ENCODE measurements around the gene UNKL.

UNKL gene, protein sequence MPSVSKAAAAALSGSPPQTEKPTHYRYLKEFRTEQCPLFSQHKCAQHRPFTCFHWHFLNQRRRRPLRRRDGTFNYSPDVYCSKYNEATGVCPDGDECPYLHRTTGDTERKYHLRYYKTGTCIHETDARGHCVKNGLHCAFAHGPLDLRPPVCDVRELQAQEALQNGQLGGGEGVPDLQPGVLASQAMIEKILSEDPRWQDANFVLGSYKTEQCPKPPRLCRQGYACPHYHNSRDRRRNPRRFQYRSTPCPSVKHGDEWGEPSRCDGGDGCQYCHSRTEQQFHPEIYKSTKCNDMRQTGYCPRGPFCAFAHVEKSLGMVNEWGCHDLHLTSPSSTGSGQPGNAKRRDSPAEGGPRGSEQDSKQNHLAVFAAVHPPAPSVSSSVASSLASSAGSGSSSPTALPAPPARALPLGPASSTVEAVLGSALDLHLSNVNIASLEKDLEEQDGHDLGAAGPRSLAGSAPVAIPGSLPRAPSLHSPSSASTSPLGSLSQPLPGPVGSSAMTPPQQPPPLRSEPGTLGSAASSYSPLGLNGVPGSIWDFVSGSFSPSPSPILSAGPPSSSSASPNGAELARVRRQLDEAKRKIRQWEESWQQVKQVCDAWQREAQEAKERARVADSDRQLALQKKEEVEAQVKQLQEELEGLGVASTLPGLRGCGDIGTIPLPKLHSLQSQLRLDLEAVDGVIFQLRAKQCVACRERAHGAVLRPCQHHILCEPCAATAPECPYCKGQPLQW

DNA sequence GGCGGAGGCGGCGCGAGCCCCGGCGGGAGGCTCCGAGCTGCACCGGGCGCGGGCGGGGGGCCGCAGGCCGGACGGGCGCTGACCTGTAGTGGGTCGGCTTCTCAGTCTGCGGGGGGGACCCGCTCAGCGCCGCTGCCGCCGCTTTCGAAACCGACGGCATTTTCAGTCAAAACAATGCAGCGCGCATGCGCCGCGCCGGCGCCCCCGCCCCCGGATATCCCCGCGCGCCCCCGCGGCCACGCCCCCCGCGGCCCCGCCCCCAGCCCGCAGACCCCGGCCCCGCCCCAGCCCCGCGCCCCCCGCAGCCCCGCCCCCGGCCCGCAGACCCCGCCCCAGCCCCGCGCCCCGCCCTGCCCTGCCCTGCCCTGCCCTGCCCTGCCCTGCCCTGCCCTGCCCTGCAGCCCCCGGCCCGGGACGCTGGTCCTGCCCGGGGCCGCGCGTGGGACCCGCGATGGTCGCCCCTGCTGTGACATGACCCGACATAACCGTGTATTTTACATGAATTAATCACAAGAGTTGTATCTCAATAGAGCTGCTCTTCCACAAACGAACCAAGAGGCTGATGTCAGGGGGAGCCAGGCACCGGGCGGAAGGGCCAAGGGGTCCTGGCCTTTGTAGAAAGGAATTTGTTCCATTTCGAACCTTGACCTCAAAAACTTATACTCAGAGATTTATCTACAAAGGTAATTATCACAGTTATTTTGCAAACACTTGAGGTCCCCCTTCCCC, at the start of gene UNKL:
Gene UNKL, minus strand, starts transcription at position 173 of the 729 bp plus-strand sequence. Its CDS starts 13 bp downstream, at position 160.
- DNase-seq (ENCODE audit: low spot score) = peak; percentile 96

DNA sequence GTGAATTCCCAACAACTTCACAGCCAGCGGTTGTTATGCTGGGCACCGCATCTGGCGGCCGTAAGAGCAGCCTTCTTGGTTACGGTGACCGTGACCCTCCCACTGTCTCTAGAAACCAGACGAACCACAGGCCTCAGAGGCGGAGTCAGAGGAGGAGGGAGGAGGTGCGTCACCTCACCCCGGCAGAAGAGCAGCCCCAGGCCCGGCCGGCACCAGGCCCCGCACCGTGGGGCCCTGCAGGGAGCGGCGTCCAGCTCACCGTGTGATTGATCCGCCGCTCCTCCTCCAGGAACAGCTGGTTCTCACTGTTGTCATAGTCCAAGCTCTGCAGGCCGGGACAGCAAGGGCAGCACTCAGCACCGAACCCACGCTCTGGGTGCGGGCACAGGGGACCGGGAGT, 46.6 kb upstream of the UNKL start:
- no peak for DNase-seq (ENCODE audit: low spot score)

DNA sequence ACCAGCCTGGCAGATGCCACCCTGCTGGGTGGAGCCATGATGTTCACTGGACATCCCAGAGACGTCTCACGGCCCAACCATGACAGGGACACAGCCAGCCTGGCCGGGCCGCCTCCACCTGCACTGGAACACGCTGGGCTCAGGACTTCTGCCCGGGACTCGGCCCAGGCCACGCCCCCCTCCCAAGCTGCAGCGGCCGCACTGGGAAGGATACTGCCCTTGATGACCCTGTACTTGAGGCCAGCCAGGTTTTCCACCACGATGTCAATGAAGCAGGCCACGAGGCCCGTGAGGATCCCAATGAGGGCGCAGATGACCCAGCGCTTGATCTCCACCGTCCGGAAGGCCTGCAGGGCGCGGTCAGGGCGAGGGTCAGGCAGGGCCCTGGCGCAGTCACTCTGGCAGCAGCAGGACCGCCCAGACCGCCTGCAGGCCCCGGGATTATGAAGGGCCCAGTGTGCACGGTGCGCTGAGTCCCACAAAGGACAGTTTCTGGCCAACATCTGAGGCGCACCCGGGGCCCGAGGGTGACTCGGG, 46.2 kb upstream of the UNKL start:
- no peak for DNase-seq (ENCODE audit: low spot score)

DNA sequence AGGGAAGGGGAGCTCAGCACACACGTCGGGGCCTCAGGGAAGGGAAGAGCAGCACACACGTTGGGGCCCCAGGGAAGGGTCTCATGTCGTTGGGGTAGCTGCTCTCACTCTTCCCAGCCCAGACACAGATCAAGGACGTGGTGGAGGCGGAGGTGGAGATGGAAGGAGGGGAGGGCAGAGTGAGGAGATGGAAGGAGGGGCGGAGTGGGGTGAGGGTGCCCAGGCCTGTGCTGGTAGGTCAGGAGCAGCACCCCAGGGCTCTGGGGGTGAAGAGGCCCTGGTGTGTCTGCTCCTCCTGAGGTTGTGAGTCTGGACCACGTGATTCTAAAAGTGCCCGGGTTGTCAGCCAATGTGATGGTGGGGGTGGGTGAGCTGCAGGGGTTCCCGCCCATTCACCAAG, 45.5 kb upstream of the UNKL start:
- DNase-seq (ENCODE audit: low spot score) = no peak

DNA sequence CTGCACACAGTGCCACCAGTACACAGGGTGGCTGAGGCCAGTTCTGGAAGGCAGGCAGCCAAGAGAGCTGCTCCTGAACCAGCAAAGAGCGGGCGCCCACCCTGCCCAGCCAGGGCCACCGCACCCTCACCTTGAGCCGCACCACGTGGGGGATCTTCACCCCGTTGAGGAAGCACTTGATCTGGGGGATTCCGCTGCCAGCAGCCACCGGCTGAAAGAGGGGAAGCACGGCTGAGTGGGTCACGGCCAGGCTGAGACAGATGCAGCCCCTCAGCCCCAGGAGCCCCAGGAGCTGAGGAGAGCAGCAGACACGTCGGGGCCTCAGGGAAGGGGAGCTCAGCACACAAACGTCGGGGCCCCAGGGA, 44.5 kb upstream of the UNKL start:
- DNase-seq (ENCODE audit: low spot score) = no peak

DNA sequence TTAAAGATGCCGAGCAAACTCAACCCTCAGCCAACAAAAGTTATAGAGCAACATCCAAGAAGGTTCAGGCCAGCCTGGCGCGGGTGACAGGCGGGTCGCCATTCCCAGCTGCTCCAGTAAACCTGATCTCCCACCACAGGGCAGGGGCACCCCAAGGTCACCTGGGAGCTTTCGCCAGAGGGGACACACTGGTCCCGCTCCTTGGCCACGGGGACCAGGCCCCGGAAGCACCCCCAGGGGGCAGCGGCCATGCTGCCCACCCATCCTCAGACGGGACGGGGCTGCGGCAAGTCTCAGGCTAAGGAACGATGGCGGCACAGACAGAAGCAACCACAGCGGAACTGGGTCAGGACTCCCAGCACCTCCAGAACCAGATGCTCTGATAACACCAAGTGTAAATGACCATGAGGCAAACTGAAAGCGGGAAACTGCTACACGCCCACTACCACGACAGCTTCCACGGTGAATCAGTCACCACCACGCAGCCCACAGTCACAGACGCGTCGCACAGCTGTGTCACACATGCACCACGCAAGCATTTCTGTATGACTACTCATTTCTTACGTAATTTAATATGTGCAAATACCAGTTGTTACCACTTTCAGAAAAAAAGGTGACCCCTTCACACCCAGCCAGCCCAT, 44.0 kb upstream of the UNKL start:
- no peak for DNase-seq (ENCODE audit: low spot score)

DNA sequence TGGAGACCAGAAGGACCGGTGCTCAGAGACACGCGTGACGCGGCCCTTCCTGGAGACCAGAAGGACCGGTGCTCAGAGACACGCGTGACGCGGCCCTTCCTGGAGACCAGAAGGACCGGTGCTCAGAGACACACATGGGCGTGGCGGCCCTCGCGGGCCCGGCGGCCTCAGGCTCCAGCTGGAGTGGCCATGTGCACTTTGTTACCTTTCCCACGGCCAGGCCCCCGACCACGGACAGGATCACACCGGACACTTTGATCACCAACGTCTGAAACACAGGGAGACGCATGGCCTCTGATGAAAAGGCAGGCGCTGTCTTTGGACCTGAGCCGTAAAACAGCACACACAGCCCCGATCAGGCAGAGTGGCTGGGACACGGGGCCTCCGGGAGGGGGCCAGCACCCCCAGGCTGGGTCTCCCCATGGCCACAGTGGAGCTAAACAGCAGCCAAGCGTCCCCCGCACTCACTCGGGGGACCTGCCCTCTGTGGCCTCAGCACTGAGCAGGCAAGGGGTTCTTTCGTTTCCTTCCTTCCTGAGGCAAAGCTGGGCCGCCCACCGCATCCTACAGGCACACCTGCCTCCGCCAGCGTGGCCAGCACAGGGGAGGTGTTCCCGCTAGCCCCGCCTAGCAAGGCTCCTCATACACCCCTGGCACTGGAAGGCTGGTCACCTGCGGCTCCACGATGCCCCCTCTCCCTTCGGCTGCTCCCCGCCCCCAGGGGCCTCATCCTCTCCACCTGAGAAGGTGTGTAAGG, 43.2 kb upstream of the UNKL start:
- no peak for DNase-seq (ENCODE audit: low spot score)

DNA sequence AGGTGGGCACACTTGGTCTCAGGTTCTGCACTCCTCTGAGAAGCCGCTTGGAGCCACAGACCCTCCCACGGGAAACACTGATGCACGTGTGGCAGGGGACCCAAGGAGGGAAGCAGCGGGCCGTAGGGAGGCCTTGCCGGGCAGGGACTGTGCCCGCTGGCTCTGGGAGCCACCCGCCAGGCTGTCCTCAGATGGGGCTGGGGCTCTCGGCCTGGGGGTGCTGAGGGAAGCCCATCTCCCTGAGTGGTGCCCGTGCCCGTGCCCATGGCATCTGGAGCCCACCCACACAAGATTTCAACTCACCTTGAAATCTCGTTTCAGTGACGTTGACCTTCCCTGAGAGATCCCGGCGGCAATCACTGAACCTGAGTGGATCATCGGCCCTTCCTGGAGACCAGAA, 42.4 kb upstream of the UNKL start:
- DNase-seq (ENCODE audit: low spot score) = no peak

DNA sequence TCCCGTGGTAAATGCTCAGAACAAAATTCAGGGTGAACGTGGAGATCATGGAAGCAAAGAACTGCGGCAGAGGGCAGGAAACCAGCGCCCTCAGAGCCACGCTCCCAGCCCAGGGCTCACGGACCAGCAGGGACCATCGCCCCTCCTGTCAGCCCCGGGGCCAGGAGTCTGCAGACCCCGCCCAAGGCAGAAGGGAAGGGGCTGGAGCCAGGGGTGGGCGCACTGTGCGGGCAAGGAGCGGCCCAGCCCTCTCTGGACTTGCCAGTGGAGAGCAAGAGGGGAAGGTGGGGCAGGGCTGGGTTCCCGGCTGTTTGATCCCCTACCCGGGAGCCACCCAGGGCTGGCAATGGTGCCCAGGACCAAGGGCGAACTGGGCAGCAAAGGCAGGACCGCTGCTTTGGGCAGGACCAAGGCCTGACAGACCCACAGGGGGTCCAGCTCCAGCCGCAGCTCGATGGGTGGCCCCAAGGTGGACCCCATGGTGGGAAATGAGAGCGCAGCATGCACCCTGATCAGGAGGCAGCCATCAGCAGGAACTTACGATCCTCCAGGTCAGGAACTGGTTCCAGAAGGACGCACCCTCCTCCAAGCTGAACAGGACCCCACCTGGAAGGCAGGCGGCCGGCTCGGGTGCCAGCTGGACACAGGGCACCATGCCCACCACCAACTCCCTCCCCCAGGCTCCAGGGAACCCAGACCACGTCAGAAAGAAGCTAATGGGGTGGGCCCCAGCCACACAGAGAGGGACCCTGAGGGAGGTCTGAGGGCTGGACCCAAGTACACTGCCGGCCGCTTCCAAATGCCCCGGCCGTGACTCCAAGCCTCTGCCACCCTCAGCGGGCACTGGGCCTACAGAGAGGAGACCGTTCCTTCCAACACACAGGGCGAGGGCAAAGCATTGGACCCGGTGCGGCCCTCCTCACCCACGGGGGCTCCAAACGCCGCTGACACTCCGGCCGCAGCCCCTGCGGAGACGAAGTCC, 41.0 kb upstream of the UNKL start:
- no peak for DNase-seq (ENCODE audit: low spot score)

DNA sequence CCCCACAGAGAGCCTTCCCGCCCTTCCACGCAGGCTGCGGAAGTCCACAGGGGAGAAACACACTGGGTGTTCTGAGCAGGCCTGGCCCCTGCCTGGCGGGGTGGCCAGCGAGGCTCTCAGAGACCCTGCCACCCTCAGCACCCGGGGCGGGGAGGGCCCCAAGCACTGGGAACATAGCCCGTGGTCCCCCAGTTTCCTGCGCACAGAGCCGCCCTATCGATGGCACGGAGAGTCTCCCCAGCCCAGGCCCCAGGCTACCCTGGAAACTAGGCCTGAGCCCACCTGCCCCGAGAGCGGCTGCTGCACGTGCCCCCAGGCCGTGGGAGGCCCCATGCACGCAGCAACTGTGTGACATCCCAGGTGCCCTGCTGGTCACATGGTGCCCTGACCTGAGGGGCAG, 40.1 kb upstream of the UNKL start:
- DNase-seq (ENCODE audit: low spot score) = no peak

DNA sequence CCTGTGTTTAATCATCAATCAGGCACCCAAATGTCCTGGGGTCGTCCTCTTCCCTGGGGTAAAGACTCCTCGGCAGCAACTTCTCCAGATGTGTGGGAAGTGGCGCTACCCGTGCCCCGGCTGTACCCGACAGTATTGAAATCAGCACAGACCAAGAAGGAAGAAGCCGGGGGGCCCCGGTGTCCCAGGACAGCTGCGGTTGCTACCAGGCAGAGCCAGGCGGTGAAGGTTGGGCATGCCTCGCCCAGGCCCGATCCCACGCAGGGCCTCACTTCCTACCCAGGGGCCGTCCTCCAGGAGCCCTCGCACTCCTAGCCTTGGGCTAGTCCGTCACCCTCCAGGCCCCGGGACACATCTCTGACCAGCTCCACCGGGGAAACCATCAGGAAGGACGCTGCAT, 38.8 kb upstream of the UNKL start:
- DNase-seq (ENCODE audit: low spot score) = no peak

DNA sequence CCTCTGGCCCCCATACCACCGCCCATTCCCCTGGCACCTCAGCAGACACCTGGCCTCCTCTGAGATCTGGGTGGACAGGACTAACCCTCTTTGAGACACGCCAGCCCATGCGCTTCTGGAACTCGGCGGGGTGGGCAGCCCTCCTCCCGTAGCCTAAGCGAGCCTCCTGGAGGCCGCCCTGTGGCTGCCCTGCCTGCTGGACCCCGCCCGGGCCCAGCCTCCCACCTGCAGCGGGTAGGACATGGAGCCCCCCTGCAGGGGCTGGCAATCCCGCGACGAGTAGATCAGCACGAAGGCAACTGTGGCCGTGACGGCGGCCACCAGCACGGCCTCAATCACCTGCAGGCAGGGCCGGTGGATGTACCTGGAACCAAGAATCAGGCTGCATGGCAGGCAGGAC, 38.0 kb upstream of the UNKL start:
- no peak for DNase-seq (ENCODE audit: low spot score)

DNA sequence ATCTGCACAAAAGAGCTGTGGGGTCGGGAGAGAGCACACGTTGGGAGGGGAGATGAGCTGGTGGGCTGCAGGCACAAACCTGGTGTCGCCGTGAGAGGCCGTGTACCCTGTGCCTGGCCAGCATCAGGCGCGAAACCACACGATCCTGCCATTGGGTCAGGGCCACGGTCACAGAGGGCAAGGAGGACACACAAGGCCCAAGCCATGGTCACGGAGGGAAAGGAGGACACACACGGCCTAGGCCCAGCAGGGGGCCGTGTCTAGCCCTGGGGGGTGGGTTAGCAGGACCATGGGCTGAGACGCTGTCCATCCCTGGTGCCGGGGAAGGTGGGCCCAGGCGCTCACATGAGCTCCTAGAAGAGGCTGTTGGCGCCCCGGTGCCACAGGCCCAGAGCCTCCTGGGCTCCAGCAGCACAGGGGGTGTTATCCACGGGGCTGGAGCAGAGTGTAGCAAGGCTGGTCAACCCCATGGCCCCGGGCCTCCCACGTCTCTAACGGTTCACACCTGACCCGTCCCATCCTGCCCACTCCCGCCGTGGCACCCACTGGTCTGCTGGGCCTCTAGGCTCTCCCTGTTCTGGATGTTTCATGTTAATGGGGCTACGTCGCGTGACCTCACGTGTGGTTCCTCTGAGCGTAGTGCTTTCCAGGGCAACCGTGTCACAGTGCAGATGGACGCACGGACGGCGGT, 37.3 kb upstream of the UNKL start:
- no peak for DNase-seq (ENCODE audit: low spot score)

DNA sequence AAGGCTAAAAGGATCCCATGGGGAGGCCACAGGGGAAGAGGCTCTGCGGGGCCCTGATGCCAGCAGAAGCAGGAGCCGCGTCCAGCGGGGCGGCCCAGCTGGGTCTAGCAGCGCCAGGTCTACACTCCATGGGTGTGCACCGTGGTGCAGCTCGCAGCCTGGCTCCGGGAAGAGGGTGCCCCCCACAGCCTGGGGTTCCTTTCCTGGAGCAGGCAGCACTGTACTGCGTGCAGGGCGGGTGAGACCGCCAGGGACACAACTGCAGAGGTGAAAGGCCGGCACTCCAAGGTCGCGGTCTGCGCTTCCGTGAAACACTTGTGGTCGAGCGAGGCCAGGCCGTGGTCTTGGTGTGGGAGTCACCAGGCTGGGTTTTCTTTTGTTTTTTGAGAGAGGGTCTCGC, 36.3 kb upstream of the UNKL start:
- no peak for DNase-seq (ENCODE audit: low spot score)

DNA sequence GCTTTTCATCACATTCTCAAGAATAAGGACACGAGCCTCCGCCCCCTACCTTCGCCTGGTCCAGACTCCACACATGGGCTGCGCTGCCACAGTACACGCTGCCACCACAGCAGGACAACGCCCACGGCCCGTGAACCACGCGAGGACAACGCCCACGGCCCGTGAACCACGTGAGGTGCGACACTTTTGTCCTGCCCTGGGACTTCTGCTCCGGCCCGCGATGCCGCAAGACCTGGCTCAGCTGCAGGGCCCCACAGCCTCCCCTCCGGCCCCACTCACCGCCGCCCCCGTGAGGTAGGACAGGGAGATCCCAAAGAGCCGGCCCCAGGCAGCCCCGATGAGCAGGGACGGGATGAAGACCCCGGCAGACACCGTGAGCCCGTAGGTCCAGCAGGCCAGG, 35.7 kb upstream of the UNKL start:
- no peak for DNase-seq (ENCODE audit: low spot score)

DNA sequence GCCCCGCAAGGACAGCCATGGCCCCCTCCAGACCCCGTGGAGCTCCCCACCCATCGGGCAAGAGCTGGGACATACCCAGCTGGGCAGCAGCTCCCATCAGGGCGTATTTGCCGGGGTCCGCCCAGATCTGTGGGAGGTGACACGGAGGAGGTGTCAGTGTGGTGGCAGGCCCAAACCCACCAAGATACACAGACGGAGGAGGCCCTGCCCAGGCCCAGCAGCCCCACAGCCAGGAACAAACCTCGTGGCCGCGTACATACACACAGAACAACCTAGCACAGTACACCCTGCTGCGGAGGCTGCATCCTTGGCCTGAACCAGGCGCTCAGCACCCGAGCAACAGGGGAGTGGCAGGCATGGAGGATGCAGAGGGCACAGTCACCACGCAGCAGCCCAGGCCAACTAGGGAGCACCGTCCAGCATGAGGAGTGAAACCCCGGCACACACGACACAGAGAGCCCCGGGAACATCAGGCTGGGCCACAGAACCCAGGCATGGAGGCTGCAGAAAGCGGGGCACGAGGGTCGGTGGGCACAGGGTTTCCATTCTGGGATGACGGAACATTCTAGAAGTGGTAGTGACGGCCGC, 34.8 kb upstream of the UNKL start:
- no peak for DNase-seq (ENCODE audit: low spot score)

DNA sequence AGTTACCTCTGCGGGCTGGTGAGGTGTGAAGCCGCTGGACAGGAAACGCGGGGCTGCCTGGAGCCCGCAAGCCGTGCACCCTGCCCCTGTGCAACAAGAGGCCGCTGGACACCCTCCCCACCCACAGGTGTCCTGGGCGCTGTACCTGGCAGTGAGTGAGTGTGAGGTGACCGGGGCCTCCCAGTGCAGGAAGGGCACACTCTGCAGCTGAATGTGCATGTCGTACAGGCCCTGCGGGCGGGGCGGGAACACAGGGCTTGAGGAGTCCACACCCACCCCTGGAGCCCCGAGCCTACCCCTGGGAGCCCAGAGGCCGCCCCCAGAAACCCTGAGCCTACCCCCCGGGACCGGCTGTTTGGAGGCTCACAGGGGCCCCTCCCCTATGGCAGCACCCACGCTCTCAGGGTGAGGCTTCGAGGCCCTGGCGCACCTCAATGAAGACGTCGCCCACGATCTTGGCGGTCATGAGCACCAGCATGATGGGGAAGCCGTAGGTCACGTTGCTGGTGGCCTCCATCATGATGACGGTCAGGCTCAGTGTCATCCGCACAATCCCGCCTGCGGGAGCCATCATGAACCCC, 34.1 kb upstream of the UNKL start:
- DNase-seq (ENCODE audit: low spot score) = no peak

DNA sequence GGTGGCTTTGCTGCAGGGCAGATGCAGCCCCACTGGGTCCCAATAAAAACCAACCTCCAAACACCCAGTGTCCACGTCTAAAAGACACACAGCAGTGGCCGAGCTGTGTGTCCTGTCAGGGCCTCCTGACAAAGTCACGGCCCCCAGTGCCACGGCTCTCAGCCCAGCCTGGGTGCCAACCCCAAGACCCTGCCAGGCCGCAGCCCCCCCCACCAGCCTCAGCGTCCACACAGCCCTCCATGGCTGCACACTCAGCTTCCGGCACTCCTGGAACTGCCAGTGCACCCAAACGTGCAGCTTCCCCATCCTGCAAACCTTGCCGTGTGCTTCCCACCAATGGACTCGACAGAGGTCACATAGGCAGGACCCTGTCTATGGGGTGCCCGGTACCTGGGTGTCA, 33.5 kb upstream of the UNKL start:
- no peak for DNase-seq (ENCODE audit: low spot score)
